H1 (cell line): Measurements from ENCODE around the gene AOC1. TPM values are rescaled to one million over a fixed set of nuclear protein-coding genes. Genes with fewer than 3 reads are reported as not detected.

Experiments
- CTCF ChIA-PET: fragments of 300-600 bp; sonication (Branson Sonifier 250); formaldehyde crosslinking; loops from one replicate; lab custom pipeline; 2021; ENCODE audit not compliant: partially characterized antibody; lab: Charles Lee
- POLR2A ChIA-PET: fragments of 300-600 bp; sonication (Branson Sonifier 250); formaldehyde crosslinking; loops from one replicate; lab custom pipeline; 2021; ENCODE audit warnings: inconsistent platforms; ENCODE audit not compliant: partially characterized antibody; lab: Charles Lee
- DNase-seq, 2 experiments: peaks; one replicate each; pipeline versions ENCODE4 v3.0.0 to v3.0.0-alpha.2; 2010 to 2022; ENCODE audit warnings: low spot score in 2 of 2, low read depth in 1 of 2, mixed read lengths in 1 of 2
- FAIRE-seq: peaks from 2 replicates; lab custom pipeline; 2011; peaks lifted over from hg19 to GRCh38; lab: Jason Lieb, UNC
- H2AFZ ChIP-seq: 2 replicates; pipeline ENCODE4 v1.8.1; 2012; ENCODE audit warnings: low read length, inconsistent platforms
- H2AK5ac ChIP-seq: 2 replicates; pipeline ENCODE4 v1.6.1; 2013; ENCODE audit warnings: low read depth, low read length
- H2BK120ac ChIP-seq: replicated peaks from 2 replicates; pipeline ENCODE3; 2013; ENCODE audit warnings: low read depth, low read length, inconsistent platforms
- H2BK12ac ChIP-seq: 2 replicates; pipeline ENCODE4 v1.6.1; 2013; ENCODE audit warnings: low read depth, low read length
- H2BK15ac ChIP-seq: 2 replicates; pipeline ENCODE4 v1.6.1; 2013; ENCODE audit warnings: low read length
- H2BK20ac ChIP-seq: 2 replicates; pipeline ENCODE4 v1.6.1; 2013; ENCODE audit warnings: low read length
- H2BK5ac ChIP-seq: 2 replicates; pipeline ENCODE4 v1.6.1; 2013; ENCODE audit warnings: low read depth, low read length
- H3K14ac ChIP-seq: 2 replicates; pipeline ENCODE4 v1.6.1; 2013; ENCODE audit warnings: inconsistent platforms; ENCODE audit not compliant: insufficient read length
- H3K18ac ChIP-seq: 2 replicates; pipeline ENCODE4 v1.6.1; 2013; ENCODE audit warnings: low read length; ENCODE audit errors: extremely low read depth
- H3K23ac ChIP-seq: 2 replicates; pipeline ENCODE4 v1.6.1; 2013; ENCODE audit warnings: inconsistent platforms; ENCODE audit not compliant: insufficient read length
- H3K23me2 ChIP-seq: 2 replicates; pipeline ENCODE4 v1.6.1; 2013; ENCODE audit warnings: low read depth, low read length
- H3K27ac ChIP-seq: 2 replicates; pipeline ENCODE4 v1.6.1; 2011; ENCODE audit warnings: low read depth, low read length, inconsistent platforms
- H3K27me3 ChIP-seq, 4 experiments: replicated peaks in 1 of 4; 1 replicate in 1 of 4; 2 replicates in 3 of 4; pipeline versions ENCODE4 v1.6.1 to v1.8.1; 2011 to 2013; ENCODE audit warnings: low read length in 3 of 4, mild to moderate bottlenecking in 3 of 4, inconsistent platforms in 2 of 4, mixed read lengths in 2 of 4, moderate library complexity in 1 of 4; ENCODE audit not compliant: control insufficient read depth in 3 of 4, insufficient read depth in 3 of 4; ENCODE audit errors: extremely low read depth in 1 of 4
- H3K36me3 ChIP-seq, 4 experiments: 2 replicates each; pipeline versions ENCODE4 v1.6.1 to v1.8.1; 2011 to 2013; ENCODE audit warnings: mild to moderate bottlenecking in 4 of 4, low read length in 3 of 4, moderate library complexity in 2 of 4, control low read depth in 1 of 4, inconsistent platforms in 1 of 4; ENCODE audit not compliant: insufficient read depth in 4 of 4, control insufficient read depth in 2 of 4
- H3K4ac ChIP-seq: replicated peaks from 2 replicates; pipeline ENCODE3; 2013; ENCODE audit warnings: low read length, low read depth, mixed read lengths, inconsistent platforms; ENCODE audit not compliant: insufficient read length
- H3K4me1 ChIP-seq, 4 experiments: replicated peaks in 1 of 4; 1 replicate in 1 of 4; 2 replicates in 3 of 4; pipeline versions ENCODE4 v1.6.1 to v1.8.1; 2011 to 2013; ENCODE audit warnings: low read length in 3 of 4, inconsistent platforms in 2 of 4, mixed read lengths in 1 of 4; ENCODE audit not compliant: insufficient read depth in 4 of 4, control insufficient read depth in 3 of 4
- H3K4me2 ChIP-seq, 2 experiments: 2 replicates each; pipeline versions ENCODE4 v1.6.1 to v1.8.1; 2011 to 2013; ENCODE audit warnings: low read depth in 2 of 2, low read length in 2 of 2, control low read depth in 1 of 2, inconsistent platforms in 1 of 2, mild to moderate bottlenecking in 1 of 2; ENCODE audit not compliant: insufficient read depth in 1 of 2
- H3K4me3 ChIP-seq, 4 experiments: fragments of 200-600, 300-600 bp in 1 of 4; sonication (generic), shearing (Covaris generic), sonication (Bioruptor Twin) in 1 of 4; 2 replicates each; pipeline versions ENCODE4 v1.5.1 to v1.8.1; 2011 to 2016; ENCODE audit warnings: low read length in 4 of 4, low read depth in 3 of 4, control low read depth in 2 of 4, inconsistent platforms in 2 of 4, mild to moderate bottlenecking in 2 of 4, mixed read lengths in 1 of 4, moderate library complexity in 1 of 4; ENCODE audit not compliant: insufficient read depth in 2 of 4; ENCODE audit errors: extremely low read depth in 1 of 4
- H3K56ac ChIP-seq: replicated peaks from 2 replicates; pipeline ENCODE3; 2013; ENCODE audit warnings: low read depth, mild to moderate bottlenecking, mixed read lengths, low read length, inconsistent platforms; ENCODE audit not compliant: insufficient read length
- H3K79me1 ChIP-seq: 2 replicates; pipeline ENCODE4 v1.6.1; 2013; ENCODE audit warnings: low read depth, low read length, control low read depth
- H3K79me2 ChIP-seq, 2 experiments: 2 replicates each; pipeline versions ENCODE4 v1.6.1 to v1.8.1; 2012 to 2013; ENCODE audit warnings: low read length in 2 of 2, mild to moderate bottlenecking in 2 of 2, inconsistent platforms in 1 of 2; ENCODE audit not compliant: insufficient read depth in 2 of 2, control insufficient read depth in 1 of 2
- H3K9ac ChIP-seq, 4 experiments: replicated peaks in 1 of 4; 1 replicate in 1 of 4; 2 replicates in 3 of 4; pipeline versions ENCODE4 v1.6.1 to v1.8.1; 2011 to 2013; ENCODE audit warnings: low read depth in 3 of 4, low read length in 3 of 4, control low read depth in 2 of 4, mild to moderate bottlenecking in 2 of 4, moderate library complexity in 2 of 4, inconsistent platforms in 1 of 4; ENCODE audit errors: extremely low read depth in 1 of 4
- H3K9me3 ChIP-seq, 2 experiments: 2 replicates each; pipeline versions ENCODE4 v1.6.1 to v1.8.1; 2012 to 2013; ENCODE audit warnings: mild to moderate bottlenecking in 2 of 2, moderate library complexity in 2 of 2, control low read depth in 1 of 2, inconsistent platforms in 1 of 2, low read depth in 1 of 2, low read length in 1 of 2, mixed read lengths in 1 of 2; ENCODE audit not compliant: insufficient read depth in 2 of 2
- H4K20me1 ChIP-seq, 2 experiments: replicated peaks in 1 of 2; 2 replicates each; pipeline versions ENCODE3 to v1.8.1; 2011 to 2013; ENCODE audit warnings: inconsistent platforms in 2 of 2, low read length in 2 of 2, mild to moderate bottlenecking in 1 of 2; ENCODE audit not compliant: insufficient read depth in 2 of 2, control insufficient read depth in 1 of 2
- H4K5ac ChIP-seq: 2 replicates; pipeline ENCODE4 v1.6.1; 2013; ENCODE audit warnings: low read length, low read depth, mixed read lengths, inconsistent platforms; ENCODE audit not compliant: insufficient read length
- H4K8ac ChIP-seq: 2 replicates; pipeline ENCODE4 v1.8.0; 2013; ENCODE audit warnings: mild to moderate bottlenecking, moderate library complexity, low read length, inconsistent platforms; ENCODE audit not compliant: insufficient read depth; ENCODE audit errors: extremely low read depth
- H4K91ac ChIP-seq: replicated peaks from 2 replicates; pipeline ENCODE3; 2013; ENCODE audit warnings: low read length, mixed read lengths, inconsistent platforms; ENCODE audit not compliant: insufficient read length
- FOSL1 ChIP-seq: IDR thresholded peaks from 2 replicates; pipeline ENCODE4 v1.6.1; 2011; ENCODE audit warnings: mild to moderate bottlenecking, low read depth, low read length, moderate library complexity; ENCODE audit not compliant: insufficient read depth
- MAFK ChIP-seq: IDR thresholded peaks from 2 replicates; pipeline ENCODE4 v1.6.1; 2012; ENCODE audit warnings: low read depth, mild to moderate bottlenecking, improper control_type of control experiment, low read length
- SIN3A ChIP-seq, 2 experiments: IDR thresholded peaks in 1 of 2; conservative IDR thresholded peaks in 1 of 2; 2 replicates each; pipeline ENCODE4 v1.6.1; 2011 to 2012; ENCODE audit warnings: low read length in 2 of 2, improper control_type of control experiment in 1 of 2, low read depth in 1 of 2, mild to moderate bottlenecking in 1 of 2
- TEAD4 ChIP-seq: IDR thresholded peaks from 2 replicates; pipeline ENCODE4 v1.6.1; 2012; ENCODE audit warnings: low read depth, low read length, inconsistent platforms, mixed read lengths
- YY1 ChIP-seq: IDR thresholded peaks from 2 replicates; pipeline ENCODE4 v1.6.1; 2011; ENCODE audit warnings: low read depth, mild to moderate bottlenecking, low read length
- WGBS, 2 experiments: shearing (Covaris generic) in 1 of 2; methylation state at CpG; one replicate each; pipeline versions ENCODE4 v1.1.6 to v1.1.7; 2013 to 2015; ENCODE audit warnings: low lambda C conversion rate in 2 of 2, mixed read lengths in 2 of 2, inconsistent platforms in 1 of 2, low coverage in 1 of 2, missing lambda C conversion rate in 1 of 2; ENCODE audit not compliant: insufficient replicate concordance in 2 of 2, insufficient coverage in 1 of 2, insufficient read length in 1 of 2; ENCODE audit errors: extremely low coverage in 1 of 2, missing lambda C conversion rate in 1 of 2; 5-methylcytosine and 5-hydroxymethylcytosine counted together
- polyA plus RNA-seq, 7 experiments: library from polyadenylated mRNA; depleted of rRNA in 3 of 7; stranded (reverse) in 5 of 7; unstranded in 2 of 7; fragments of >200 nt in 5 of 7; fragments of 200-250 nt in 2 of 7; gene quantifications; 1 replicate in 5 of 7; 2 replicates in 1 of 7; 4 replicates in 1 of 7; pipeline versions ENCODE4 v1.2.1 to v1.2.3, GENCODE V29; 2011 to 2013; ENCODE audit warnings: missing spikeins in 2 of 7, mixed read lengths in 2 of 7
- total RNA-seq: library from RNA; stranded (reverse); fragmentation: NEBNext Ultra II Directional; extraction: Animal tissue kit (Norgen Biotek cat#: 25700); gene quantifications from 2 replicates; pipeline ENCODE4 v1.2.1, GENCODE V29; 2021
- TF ChIP-seq, protein P1 (sequence below): IDR thresholded peaks from 2 replicates; pipeline ENCODE4 v1.6.1; 2011; ENCODE audit warnings: low read depth, mild to moderate bottlenecking, low read length; ENCODE audit not compliant: insufficient read depth

The AOC1 gene
- total and polyA plus RNA-seq, 2 of the 8 experiments (the other 6 are each of a cell fraction or from before 2014, with no cell fraction given) = 0.15 to 0.17 TPM

DNA sequence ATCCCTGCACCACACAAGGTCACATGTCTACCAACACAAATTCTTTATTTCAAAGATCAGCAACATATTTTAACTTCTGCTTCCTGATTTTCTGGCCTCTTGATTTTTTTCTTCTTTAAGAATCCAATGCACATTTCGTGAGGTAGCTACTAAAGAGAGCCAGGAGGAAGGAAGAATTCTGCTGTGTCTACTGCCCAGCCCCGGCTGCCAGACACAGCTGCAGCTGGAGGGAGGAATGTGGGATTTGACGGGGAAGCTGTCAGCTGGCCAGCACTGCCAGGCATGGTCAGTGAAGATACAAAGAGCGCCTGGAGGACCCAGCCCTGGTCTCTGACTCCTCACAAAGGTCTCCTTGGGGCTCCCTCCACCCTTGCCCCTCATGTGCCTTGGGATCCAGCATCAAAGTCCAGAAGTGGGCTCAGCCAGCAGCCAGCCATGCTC, 6.9 kb upstream of the AOC1 start:
- DNase-seq (no peak), FAIRE-seq (no peak)
- Histone ChIP-seq H3K9me3 (no peaks in the 10 kb centered on the region), H3K36me3 (no peaks in the 10 kb centered on the region), H3K4me2 (no peak overlapping the region), H3K27me3 (no peaks in the 10 kb centered on the region), H3K56ac (no peak overlapping the region), H4K5ac (no peak overlapping the region), H3K23me2 (no peaks in the 10 kb centered on the region), H2BK15ac (no peak overlapping the region), H2AK5ac (no peak overlapping the region), H3K18ac (no peak overlapping the region), H2AFZ (no peak overlapping the region), H4K8ac (no peak overlapping the region), H3K27ac (no peak overlapping the region), H3K79me1 (no peaks in the 10 kb centered on the region), H3K9ac (no peak overlapping the region), H3K14ac (no peak overlapping the region), H3K79me2 (no peaks in the 10 kb centered on the region), H3K4me1 (no peaks in the 10 kb centered on the region), H2BK20ac (no peak overlapping the region), H4K20me1 (no peaks in the 10 kb centered on the region), H4K91ac (no peak overlapping the region), H2BK12ac (no peak overlapping the region), H2BK120ac (no peak overlapping the region), H3K4ac (no peak overlapping the region), H3K23ac (no peak overlapping the region), H3K4me3 (no peak overlapping the region), H2BK5ac (no peak overlapping the region)
- POLR2A ChIA-PET = no interaction called here
- TF ChIP-seq MAFK (no peak), TEAD4 (peak; percentile 14; the same call in 1 of the 2 replicates), SIN3A (conservative IDR thresholded peaks at IDR 0.05 in 1 of 2, IDR thresholded peaks at IDR 0.05 in 1 of 2; ENCODE audit: low read depth in 1 of 2, low read length in 2 of 2) (peak in 1 of 2 experiments; percentile 54; a peak in 1 of 4 replicates), FOSL1 (no peak), YY1 (no peak)
- TF ChIP-seq, protein P1, sequence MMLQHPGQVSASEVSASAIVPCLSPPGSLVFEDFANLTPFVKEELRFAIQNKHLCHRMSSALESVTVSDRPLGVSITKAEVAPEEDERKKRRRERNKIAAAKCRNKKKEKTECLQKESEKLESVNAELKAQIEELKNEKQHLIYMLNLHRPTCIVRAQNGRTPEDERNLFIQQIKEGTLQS = no peak
- CTCF ChIA-PET = interaction anchor here (0.9 to 1.1 kb wide), 2 partner anchors 14 to 57 kb away, joined by 3 read pairs; no protein-coding TSS in a partner anchor
- 41% methylated on average over 4 of the region's 4 CpGs; no CpG with 5 or more reads in 1 of the 2 experiments for WGBS, 2 experiments
